LHCN-M2 (cell line): ENCODE results near the gene SYNPO2. TPM values are rescaled to one million over a fixed set of nuclear protein-coding genes. Genes with fewer than 3 reads are reported as not detected.
A peak's percentile ranks its signal among the peaks of the same experiment; 100 is the strongest.
"Not testable (repeated sequence)": the region's sequence is repeated elsewhere in the genome, so short reads cannot be mapped to it uniquely, and the experiment has no call there.

ENCODE experiments used
- DNase-seq: peaks from one replicate; pipeline ENCODE4 v3.0.0-alpha.2; 2012; ENCODE audit warnings: low read depth
- total RNA-seq: library from RNA; depleted of rRNA; stranded (reverse); fragments of >200 nt; gene quantifications from 2 replicates; pipeline ENCODE4 v1.2.3, GENCODE V29; 2014

The SYNPO2 gene
- total RNA-seq, 1 experiment from 2014 or later = 69.7 TPM

DNA sequence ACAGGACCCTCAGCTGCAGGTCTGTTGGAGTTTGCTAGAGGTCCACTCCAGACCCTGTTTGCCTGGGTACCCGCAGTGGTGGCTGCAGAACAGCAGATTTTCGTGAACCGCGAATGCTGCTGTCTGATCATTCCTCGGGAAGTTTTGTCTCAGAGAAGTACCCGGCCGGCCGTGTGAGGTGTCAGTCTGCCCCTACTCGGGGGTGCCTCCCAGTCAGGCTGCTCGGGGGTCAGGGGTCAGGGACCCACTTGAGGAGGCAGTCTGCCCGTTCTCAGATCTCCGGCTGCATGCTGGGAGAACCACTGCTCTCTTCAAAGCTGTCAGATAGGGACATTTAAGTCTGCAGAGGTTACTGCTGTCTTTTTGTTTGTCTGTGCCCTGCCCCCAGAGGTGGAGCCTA lies 178.5 kb downstream of the SYNPO2 start:
- not testable (repeated sequence) for DNase-seq

DNA sequence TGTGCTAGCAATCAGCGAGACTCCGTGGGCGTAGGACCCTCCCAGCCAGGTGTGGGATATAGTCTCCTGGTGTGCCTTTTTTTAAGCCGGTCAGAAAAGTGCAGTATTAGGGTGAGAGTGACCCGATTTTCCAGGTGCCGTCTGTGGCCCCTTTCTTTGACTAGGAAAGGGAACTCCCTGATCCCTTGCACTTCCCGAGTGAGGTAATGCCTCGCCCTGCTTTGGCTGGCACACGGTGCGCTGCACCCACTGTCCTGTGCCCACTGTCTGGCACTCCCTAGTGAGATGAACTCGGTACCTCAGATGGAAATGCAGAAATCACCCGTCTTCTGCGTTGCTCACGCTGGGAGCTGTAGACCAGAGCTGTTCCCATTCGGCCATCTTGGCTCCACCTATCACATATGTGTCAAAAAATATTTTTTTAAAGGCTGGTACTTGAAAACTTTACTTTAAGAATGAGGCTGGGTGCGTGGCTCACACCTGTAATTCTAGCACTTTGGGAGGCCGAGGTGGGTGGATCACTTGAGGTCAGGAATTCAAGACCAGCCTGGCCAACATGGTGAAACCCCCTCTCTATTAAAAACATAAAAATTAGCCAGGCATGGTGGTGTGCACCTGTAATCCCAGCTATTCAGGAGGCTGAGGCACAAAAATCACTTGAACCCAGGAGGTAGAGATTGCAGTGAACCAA lies 179.2 kb downstream of the SYNPO2 start:
- not testable (repeated sequence) for DNase-seq

DNA sequence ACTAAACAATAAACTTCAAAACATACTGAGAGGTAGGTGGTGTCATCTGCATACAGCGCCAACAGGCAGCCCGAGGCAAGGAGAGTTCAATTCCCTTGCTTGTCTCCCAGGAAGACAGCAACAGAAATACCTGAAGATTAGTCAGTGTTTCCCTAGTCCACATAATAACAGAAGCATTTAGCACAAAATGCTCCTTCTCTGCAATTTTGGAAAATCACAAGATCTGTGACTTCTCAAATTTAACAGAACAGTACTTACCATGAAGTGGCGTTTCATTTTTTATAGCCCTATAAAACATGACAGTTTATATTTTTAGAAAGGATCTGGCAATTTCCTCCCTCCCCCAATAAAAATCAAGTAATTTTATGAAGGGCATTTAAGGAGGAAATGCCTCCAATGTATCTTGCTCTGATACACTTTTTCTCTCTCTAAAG lies 179.9 kb downstream of the SYNPO2 start:
- DNase-seq = no peak

DNA sequence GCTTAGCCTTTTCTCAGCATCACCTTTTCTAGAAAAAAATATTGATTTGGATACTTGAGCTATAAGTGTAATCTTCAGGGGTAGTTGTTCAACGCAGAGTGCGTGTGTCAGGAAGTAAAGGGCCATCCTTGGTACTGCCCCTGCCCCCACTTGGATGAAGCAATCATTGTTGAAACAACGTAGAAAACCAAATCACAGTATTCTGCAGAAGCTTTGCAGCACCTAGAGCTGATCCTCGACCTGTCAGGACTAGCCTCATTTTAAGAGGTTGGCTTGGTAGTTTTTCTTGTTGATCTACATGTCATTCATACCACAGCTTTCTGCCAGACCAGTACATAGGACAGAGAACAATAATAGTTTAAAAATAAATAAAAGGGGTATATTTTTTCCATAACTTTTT lies 181.6 kb downstream of the SYNPO2 start:
- no peak for DNase-seq

DNA sequence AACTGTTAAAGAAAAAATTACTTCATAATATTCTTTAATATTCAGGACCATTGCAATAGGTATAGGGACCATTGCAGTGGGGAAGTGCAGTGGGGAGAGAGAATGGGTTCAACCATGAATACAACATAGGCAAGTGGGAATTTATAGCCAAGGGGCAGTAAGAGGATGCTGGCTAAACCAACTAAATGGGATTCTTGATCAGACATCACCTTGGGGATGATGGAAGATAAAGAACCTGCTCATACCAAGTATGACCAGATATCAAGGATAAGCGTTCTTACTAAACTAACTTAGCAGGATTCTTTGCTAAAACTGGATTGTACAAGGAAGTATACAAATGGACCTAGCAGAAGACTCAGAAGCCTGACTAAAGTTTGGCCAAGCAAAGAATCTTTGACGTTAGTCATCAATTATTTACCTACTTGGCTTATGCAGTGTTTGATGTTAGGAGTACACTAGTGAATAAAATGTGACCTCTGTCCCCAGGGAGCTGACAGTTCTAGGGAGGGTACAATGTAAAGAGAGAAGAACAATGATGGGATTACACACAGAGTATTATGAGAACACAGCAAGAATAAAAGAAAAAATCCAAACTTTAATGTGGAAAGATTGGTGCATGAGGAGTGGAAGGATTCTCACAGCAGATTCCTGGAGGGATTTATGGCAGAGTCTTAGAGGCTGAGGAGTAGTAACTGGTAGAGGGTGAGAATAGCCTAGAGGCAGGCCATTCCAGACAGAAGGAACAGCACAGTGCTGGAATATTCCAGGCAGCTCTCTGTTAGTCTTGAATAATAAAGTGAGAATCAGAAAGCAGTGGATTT lies 192.3 kb downstream of the SYNPO2 start:
- no peak for DNase-seq

DNA sequence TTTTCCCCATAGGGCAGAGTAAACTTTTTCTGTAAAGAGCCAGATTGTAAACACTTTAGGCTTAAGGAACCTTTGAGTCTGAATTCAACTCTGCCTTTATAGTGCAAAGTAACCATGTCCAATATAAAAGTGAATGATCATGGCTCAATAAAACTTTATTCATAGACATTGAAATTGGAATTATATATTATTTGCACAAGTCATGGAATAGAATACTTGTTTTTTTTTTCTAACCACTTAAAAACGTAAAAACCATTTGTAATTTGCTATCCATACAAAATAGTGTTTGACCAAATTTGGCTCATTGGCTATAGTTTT lies 192.8 kb downstream of the SYNPO2 start:
- no peak for DNase-seq

DNA sequence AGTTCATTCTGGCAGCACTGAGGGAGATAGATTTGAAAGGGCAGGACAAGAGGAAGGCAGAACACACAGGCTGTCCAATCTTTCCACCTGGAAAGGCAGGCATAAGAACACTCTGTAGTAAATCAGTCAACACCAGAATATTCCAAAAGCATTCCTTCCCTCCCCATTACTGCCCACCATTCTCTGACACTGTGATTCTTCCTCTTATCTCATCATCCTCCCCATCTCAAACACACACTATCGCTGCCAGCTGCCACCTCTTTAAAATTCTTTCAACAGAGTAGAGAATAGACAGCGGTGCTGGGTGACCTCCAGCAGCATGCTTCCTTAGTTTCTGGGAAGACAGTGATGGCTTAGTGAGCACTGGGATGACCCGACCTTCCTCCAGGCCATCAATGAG lies 193.3 kb downstream of the SYNPO2 start:
- DNase-seq = no peak

DNA sequence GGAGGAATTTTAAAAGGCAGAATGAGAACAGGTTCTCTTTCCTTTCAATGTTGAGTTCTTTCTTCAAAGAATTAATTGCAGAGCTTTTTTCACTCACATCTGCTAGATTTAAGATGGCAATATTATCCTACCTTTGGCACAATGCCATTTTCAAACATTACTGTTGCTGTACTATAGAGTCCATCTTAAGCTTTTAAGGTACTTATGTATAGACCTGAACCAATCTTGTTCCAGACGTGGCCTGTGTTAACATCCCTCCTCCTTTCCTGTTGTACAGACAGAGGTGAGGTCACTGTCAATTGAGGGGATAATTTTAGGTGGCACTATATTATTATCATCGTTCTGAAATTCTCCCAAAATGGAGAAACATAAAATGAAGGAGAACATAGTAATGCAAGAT lies 194.0 kb downstream of the SYNPO2 start:
- DNase-seq = no peak

DNA sequence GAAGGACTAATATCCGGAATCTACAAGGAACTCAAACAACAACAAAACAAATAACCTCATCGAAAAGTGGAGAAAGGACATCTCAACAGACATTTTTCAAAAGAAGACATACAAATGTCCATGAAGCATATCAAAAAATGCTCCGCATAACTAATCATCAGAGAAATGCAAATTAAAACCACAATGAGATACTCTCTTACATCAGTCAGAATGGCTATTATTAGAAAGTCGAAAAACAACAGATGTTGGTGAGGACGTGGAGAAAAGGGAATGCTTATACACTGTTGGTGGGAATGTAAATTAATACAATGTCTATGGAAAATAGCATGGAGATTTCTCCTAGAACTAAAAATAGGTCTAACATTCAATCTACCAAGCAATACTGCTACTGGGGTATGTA lies 195.9 kb downstream of the SYNPO2 start:
- DNase-seq = no peak

DNA sequence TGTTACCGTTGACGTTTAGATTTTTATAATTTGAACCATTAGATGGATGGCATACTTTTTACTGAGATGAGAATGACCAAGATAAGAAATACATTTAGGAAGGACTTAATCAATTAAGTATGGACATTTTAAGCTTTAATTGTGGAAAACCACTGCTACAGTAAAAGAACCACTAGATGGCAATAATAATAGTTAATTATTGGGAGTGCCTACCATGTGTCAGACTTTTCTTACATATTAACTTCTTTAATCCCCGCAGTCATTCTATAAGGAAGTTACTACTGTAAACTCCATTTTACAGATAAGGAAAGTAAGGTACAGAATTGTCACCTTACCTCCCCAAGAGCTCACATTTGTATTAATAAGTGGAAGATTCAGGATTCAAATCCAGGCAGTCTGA lies 198.5 kb downstream of the SYNPO2 start:
- DNase-seq = no peak

DNA sequence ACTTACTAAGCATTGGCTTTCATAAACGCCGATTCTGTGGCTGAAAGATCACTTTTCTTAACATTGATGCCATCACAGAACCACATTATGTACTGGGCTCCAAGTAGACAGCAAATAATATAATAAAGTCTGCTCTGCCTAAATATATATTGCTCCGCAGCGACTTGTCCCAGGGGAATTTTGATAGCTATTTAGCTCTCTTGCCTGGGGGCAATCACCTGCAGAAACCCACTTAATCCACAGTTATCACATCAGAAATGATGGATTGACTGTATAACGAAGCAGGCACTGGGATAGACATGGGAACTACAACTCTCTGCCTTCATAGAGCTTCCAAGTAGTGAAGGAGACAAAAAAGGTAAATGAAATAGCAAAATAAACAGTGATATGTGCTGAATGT lies 199.0 kb downstream of the SYNPO2 start:
- no peak for DNase-seq

DNA sequence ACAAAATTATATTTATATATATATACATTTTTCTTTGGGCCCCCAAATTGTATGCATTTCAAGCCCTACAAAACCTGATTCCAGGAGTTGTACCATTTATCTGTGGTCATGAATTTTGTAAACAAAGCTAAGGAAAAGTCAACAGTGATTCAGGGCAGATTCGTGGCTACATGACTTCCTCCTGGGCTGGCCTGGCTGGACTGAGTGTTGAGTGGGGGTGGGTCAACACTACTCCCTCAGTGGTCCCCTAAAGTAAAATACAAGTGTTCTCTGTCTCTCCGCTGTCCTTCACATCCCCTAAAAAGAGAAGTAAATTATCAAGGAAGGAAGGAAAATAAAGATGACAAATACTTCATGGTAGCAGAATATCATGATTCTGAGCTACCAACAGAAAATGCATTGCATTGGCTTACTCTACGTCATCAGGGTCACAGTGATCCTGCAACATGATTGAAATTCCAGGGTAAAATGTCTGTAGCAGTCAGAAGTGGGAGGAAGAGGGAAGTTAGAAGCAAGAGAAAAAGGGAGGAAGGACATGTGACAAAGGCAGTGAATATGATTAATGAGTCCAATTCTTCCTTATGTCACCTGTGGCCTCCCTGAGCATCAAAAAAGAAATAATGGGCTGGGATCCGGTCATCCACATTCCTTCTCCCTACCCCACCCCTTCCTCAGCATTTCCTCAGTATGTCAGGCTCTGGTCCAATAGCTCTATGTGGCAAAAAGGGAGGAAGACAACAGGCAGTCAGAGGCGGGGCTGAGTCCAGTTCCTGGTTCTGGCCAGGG lies 204.6 kb downstream of the SYNPO2 start:
- no peak for DNase-seq

DNA sequence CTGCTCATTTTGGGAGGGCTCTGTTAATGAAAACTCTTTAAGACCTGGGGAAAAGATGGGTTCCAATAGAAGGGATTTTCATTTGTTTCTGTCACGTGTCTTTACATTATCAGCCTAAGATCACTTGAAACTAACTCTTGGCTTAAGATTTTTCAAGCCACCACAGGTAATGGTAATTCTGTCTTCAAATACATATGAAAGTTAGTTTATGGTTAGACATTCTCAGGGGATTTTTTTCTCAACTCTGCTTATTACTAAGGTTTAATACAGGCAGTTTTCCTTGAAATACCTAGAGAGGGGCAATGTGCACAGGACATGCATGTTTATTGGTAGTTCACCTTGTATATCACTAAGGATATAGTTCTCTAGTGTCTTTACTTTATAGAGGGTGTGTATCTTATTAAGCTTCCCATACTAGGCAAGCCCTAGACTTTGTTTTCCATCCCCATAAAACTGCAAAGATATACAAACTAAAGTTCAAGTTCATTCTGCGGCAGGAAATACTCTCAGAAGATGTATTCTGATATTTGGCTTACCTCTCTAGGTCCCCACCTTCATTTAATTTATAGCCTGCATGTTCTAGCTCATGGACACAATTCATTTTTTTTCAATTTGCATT lies 208.7 kb downstream of the SYNPO2 start:
- no peak for DNase-seq

DNA sequence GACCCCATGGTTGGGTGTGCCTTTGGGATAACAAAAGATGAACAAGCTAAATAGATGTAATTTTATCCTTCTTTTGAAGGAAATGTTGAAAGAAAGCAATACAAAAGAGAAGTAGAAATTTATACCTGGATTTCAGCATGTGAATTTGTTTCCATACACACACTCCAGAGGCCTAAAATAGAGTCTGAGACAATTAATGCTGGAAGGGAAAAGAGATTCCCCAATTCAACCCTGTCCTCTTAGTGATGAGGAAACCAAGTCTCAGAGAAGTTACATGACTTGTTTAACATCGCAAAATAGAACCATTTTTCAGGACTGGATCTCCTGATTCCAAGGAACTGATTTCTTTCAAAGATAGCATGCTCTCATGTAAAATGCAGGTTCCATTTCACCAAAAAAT lies 209.7 kb downstream of the SYNPO2 start:
- no peak for DNase-seq

DNA sequence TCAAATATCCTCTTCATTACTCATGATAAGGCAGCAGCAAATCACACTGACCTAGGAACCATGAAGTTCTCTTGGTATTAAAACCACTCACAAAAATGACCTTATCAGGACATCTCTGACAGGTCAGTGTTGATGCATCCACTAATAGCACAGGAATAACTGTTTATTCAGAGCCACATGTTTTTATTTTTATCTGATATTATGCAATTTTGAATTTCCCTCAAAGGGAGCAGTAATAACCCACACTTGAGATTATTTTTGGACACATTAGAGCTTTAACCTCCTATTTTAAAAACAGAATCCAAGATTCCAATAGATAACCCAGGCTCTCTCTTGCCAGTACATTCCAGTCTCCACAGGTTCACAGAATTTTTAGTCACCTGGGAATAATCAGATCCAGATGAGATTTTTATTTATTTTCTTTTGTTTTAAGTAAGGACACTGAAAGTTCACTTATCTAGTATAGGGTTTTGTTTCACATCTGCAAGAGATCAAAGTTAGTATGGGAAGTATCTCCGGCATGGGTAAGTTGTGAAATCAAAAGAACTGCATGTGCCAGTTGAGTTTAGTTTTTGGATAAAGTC lies 210.7 kb downstream of the SYNPO2 start:
- DNase-seq = peak; percentile 50

DNA sequence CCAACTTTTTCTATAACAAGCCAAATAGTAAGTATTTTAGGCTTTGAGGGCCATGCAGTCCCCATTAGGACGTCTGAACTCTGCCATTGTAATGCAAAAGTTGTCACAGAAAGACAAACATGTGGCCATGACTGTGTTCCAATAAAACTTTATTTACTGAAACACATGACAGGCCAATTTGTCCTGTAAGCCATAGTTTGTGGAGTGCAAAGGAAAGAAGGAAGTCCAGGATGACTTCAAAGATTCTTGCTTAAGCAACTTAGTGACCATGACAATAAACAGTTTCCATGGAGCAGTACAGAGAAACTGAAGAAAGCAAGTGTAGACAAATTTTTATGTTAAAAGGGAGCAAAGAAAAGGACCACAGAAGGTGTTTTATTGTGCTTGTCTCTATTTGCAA lies 212.0 kb downstream of the SYNPO2 start:
- DNase-seq = no peak

DNA sequence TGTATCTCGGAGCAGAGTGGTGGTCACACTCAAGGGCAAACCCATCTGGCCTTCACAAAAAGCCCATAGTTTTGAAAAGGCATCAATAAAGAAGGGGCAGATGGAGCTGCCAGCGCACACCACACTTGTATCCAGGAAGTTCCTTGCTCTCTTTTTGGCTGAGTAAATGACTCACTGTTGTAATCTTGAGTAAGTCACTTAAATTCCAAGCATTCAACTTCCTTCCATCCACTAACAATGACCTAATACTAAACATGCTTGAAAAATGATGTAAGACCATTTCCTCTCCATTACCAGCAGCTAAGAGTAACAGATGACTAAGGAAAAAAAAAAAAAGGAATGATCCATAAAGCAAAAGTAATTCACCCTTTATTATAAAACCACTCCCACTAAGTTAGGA lies 214.6 kb downstream of the SYNPO2 start:
- DNase-seq = peak; percentile 97

DNA sequence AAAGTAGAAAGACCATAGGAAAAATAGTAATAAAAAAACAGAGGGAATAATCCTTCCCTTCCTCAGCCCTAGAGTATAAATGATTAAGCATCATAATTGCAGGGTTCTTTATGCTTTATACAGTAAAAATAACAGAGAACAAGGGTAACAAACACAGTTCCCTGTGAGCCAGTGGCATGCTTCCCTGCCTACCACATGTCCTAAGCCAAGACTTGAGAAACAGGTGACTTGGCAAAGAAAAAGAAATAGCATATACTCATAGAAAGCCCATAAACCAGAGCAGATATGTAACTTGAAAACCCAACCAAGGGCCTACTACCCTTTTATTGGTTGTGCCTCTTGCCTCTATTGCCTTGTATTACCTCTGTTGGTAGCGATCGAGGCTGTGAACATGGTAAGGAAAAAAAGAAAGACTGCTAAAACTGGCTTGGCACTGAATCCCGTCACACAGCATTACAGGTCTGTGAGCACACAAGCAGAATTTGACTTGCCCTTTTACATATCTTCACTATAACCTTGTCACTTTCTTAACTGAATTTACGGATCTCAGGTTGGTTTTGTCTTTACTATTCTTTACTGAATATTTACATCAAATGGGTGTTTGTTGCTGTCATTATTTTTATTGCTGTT lies 216.1 kb downstream of the SYNPO2 start:
- no peak for DNase-seq

DNA sequence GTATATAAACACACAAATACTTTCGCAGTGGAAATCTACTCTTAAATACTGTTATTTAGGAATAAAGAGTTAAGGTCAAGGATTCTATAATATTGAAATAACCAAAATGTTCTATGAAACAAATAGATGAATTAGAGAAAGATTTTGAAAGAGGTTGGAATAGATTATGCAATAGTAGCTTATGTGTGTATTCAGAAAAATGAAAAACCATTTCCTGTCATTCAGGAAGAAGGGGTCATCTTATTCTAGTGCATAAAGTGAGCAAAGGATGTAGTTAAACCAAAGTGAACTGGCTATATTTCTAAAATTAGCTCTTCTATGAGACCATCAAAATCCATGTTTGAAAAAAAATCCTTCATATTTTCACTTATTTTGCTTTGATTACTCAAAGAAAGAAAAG lies 217.0 kb downstream of the SYNPO2 start:
- no peak for DNase-seq

DNA sequence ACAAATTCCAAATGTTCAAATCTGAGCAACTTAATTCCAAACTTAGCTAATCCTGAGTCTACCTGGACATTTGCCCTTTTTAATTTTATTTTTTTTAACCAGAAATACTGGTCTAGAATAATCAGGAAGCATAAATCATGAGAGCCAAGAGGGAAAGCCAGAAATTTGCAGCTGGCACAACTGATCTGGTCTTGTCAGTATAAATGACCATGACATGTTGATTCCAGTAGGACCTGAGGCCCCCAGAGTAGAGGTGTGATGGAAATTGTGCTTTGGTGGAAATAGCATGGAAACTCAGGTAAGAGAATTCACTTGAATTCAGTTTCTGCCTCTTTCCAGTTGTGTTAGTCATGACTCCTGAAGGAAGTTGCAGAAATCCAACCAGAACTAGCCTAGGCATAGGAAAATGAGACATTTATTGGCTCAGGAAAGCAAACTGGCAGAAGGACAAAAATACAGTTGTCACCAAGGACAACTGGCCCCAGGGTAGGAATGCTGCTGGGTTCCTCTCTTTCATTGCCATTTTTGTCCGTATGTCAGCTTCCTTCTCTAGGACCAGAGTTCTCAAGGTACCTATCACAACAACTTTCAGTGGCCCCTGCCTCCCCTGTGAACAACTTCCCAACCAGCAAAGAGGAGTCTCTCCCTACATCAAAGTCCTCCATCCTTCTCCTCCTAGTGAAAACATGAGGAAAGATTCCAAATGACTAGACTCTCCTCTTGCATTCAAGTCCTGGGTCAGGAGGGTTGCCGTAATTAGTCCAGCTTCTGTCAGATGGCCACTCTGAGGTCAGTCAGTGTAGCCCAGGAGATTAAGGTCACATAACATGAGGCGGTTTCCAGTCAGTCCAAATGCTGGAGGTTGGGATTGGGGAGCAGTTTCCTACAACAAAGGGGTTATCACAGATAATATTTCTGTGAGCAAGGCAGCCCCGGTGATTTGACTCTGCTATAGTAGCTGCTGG lies 217.7 kb downstream of the SYNPO2 start:
- DNase-seq = no peak
